Fibroblast of lung (primary cell): ENCODE measurements around the gene SCN8A. TPM values are rescaled to one million over a fixed set of nuclear protein-coding genes. Genes with fewer than 3 reads are reported as not detected.
"Not testable (repeated sequence)": the region's sequence is repeated elsewhere in the genome, so short reads cannot be mapped to it uniquely, and the experiment has no call there.

Experiments
- DNase-seq, 2 donors: peaks; one replicate each; pipeline versions ENCODE4 v3.0.0 to v3.0.0-alpha.2; 2010; ENCODE audit warnings: low read depth in 2 of 2
- H2AFZ ChIP-seq: 2 replicates; pipeline ENCODE4 v1.5.1; 2012; ENCODE audit warnings: low read length, control low read depth, inconsistent platforms
- H3K27ac ChIP-seq: 2 replicates; pipeline ENCODE4 v1.5.1; 2011; ENCODE audit warnings: low read length, control low read depth; ENCODE audit not compliant: insufficient read depth
- H3K27me3 ChIP-seq: 2 replicates; pipeline ENCODE4 v1.5.1; 2011; ENCODE audit warnings: mild to moderate bottlenecking, low read length; ENCODE audit not compliant: control insufficient read depth, insufficient read depth
- H3K36me3 ChIP-seq: 2 replicates; pipeline ENCODE4 v1.5.1; 2011; ENCODE audit warnings: low read length; ENCODE audit not compliant: control insufficient read depth, insufficient read depth
- H3K4me1 ChIP-seq: 2 replicates; pipeline ENCODE4 v1.5.1; 2011; ENCODE audit warnings: low read length; ENCODE audit not compliant: control insufficient read depth, insufficient read depth; ENCODE audit errors: extremely low read depth
- H3K4me2 ChIP-seq: 2 replicates; pipeline ENCODE4 v1.5.1; 2011; ENCODE audit warnings: low read length, control low read depth; ENCODE audit not compliant: insufficient read depth; ENCODE audit errors: extremely low read depth
- H3K4me3 ChIP-seq, 4 experiments: fragments of 200-600 bp in 1 of 4; sonication (generic) in 1 of 4; replicated peaks in 1 of 4; 2 replicates each; pipeline ENCODE4 v1.5.1; 2011 to 2016; ENCODE audit warnings: low read length in 4 of 4, low read depth in 3 of 4, mild to moderate bottlenecking in 3 of 4, control low read depth in 2 of 4, inconsistent platforms in 1 of 4, mixed read lengths in 1 of 4; ENCODE audit not compliant: insufficient read depth in 1 of 4; ENCODE audit errors: control extremely low read depth in 1 of 4
- H3K79me2 ChIP-seq: 2 replicates; pipeline ENCODE4 v1.5.1; 2012; ENCODE audit warnings: mild to moderate bottlenecking, low read length, inconsistent platforms; ENCODE audit not compliant: control insufficient read depth, insufficient read depth
- H3K9ac ChIP-seq: 2 replicates; pipeline ENCODE4 v1.5.1; 2011; ENCODE audit warnings: mild to moderate bottlenecking, low read length, control low read depth; ENCODE audit not compliant: insufficient read depth
- H3K9me3 ChIP-seq: 2 replicates; pipeline ENCODE4 v1.5.1; 2012; ENCODE audit warnings: low read depth, low read length; ENCODE audit not compliant: control insufficient read depth, insufficient read depth
- H4K20me1 ChIP-seq: 2 replicates; pipeline ENCODE4 v1.5.1; 2011; ENCODE audit warnings: low read length; ENCODE audit not compliant: control insufficient read depth, insufficient read depth; ENCODE audit errors: extremely low read depth
- CTCF ChIP-seq, 2 donors: IDR thresholded peaks in 1 of 2; conservative IDR thresholded peaks in 1 of 2; 1 replicate in 1 of 2; 2 replicates in 1 of 2; pipeline ENCODE4 v1.5.1; 2011 to 2012; ENCODE audit warnings: low read length in 2 of 2, control low read depth in 1 of 2, inconsistent platforms in 1 of 2, low read depth in 1 of 2, mild to moderate bottlenecking in 1 of 2
- EZH2 ChIP-seq: IDR thresholded peaks from 2 replicates; pipeline ENCODE4 v1.5.1; 2012; ENCODE audit warnings: low read length, control low read depth, mild to moderate bottlenecking; ENCODE audit errors: missing control alignments
- polyA plus RNA-seq, 2 donors: library from polyadenylated mRNA; depleted of rRNA in 1 of 2; stranded (reverse) in 1 of 2; unstranded in 1 of 2; fragments of >200 nt; gene quantifications; 2 replicates each; pipeline ENCODE4 v1.2.1, GENCODE V29; 2011 to 2012; ENCODE audit warnings: missing spikeins in 1 of 2
- total RNA-seq: library from RNA; depleted of rRNA; stranded (reverse); fragments of >200 nt; gene quantifications from 2 replicates; pipeline ENCODE4 v1.2.1, GENCODE V29; 2014

SCN8A gene
- total and polyA plus RNA-seq, 2 donors (not counting 1 experiment from before 2014, with no cell fraction given), result 12.8 to 27.2 TPM

GRCh38 chr12:51829641-51830040 lies 238.6 kb downstream of the SCN8A start:
- no peak overlapping the region for H3K27ac ChIP-seq
- H4K20me1 ChIP-seq, result no peaks in the 10 kb centered on the region
- H3K4me1 ChIP-seq, result no peaks in the 10 kb centered on the region
- no peak overlapping the region for H2AFZ ChIP-seq
- no peak overlapping the region for H3K4me3 ChIP-seq
- H3K79me2 ChIP-seq, result no peaks in the 10 kb centered on the region
- no peaks in the 10 kb centered on the region for H3K36me3 ChIP-seq
- H3K4me2 ChIP-seq, result no peak overlapping the region
- H3K27me3 ChIP-seq, result peaks cover 20% of the 10 kb centered on the region
- no peak for DNase-seq
- H3K9me3 ChIP-seq, result no peaks in the 10 kb centered on the region
- H3K9ac ChIP-seq, result no peak overlapping the region
- TF ChIP-seq CTCF (conservative IDR thresholded peaks at IDR 0.05 in 1 of 2, IDR thresholded peaks at IDR 0.05 in 1 of 2; ENCODE audit: low read depth in 1 of 2, low read length in 2 of 2) (no peak), EZH2 (no peak)

GRCh38 chr12:51831817-51832216 lies 240.8 kb downstream of the SCN8A start:
- H4K20me1 ChIP-seq, H3K9me3 ChIP-seq, H3K4me3 ChIP-seq, H3K9ac ChIP-seq, H3K4me2 ChIP-seq, H3K27ac ChIP-seq, H3K36me3 ChIP-seq, H3K79me2 ChIP-seq, H3K4me1 ChIP-seq, DNase-seq, H2AFZ ChIP-seq: not testable (repeated sequence)
- peaks cover 23% of the 10 kb centered on the region for H3K27me3 ChIP-seq

GRCh38 chr12:51832354-51833107 lies 241.5 kb downstream of the SCN8A start:
- Histone ChIP-seq H3K4me3 (no peak overlapping the region), H3K27me3 (peaks cover 23% of the 10 kb centered on the region), H3K4me1 (no peaks in the 10 kb centered on the region), H3K27ac (no peak overlapping the region), H3K36me3 (no peaks in the 10 kb centered on the region), H4K20me1 (no peaks in the 10 kb centered on the region), H3K9me3 (no peaks in the 10 kb centered on the region), H2AFZ (no peak overlapping the region), H3K79me2 (no peaks in the 10 kb centered on the region), H3K9ac (no peak overlapping the region), H3K4me2 (peak overlapping the region; percentile 23)
- DNase-seq, result no peak
- TF ChIP-seq EZH2 (no peak), CTCF (conservative IDR thresholded peaks at IDR 0.05 in 1 of 2, IDR thresholded peaks at IDR 0.05 in 1 of 2; ENCODE audit: low read depth in 1 of 2, low read length in 2 of 2) (no peak)
